GM18505 (cell line): ENCODE data around the gene SBSN.

Experiments used
- ATAC-seq: cut with Tn5 transposase; IDR thresholded peaks from one replicate; pipeline ENCODE4 v1.9.1; 2021; ENCODE audit not compliant: unreplicated experiment
- POLR2A ChIP-seq: IDR thresholded peaks from 4 replicates; pipeline ENCODE4 v1.6.1; 2011; ENCODE audit warnings: borderline replicate concordance; ENCODE audit not compliant: insufficient read depth, insufficient read length; ENCODE audit errors: extremely low read depth

SBSN gene

GRCh38 chr19:35474104-35474503 is 54.0 kb downstream of the SBSN start:
- no peak for ATAC-seq
- no peak for TF ChIP-seq POLR2A
